ENCODE data around the gene OSM.

OSM gene

GRCh38 chr22:30284172-30284571, 17.5 kb upstream of the OSM start:
- no peak for DNase-seq

- no peak for DNase-seq
These were observed 16.7 kb upstream of the OSM start for GRCh38 chr22:30283342-30283741.

- no peak for DNase-seq
These were observed 16.0 kb upstream of the OSM start for GRCh38 chr22:30282616-30283046.

GRCh38 chr22:30280505-30280904, 13.9 kb upstream of the OSM start:
- no peak for DNase-seq

GRCh38 chr22:30279932-30280331, 13.3 kb upstream of the OSM start:
- DNase-seq: no peak

- no peak for DNase-seq
These were observed 12.6 kb upstream of the OSM start for GRCh38 chr22:30279046-30279788.

GRCh38 chr22:30277547-30278344, 11.1 kb upstream of the OSM start:
- no peak for DNase-seq

GRCh38 chr22:30276039-30276438, 9.4 kb upstream of the OSM start:
- no peak for DNase-seq

GRCh38 chr22:30275625-30276024, 9.0 kb upstream of the OSM start:
- peak; percentile 52 for DNase-seq

- DNase-seq: no peak
These were observed 7.8 kb upstream of the OSM start for GRCh38 chr22:30274437-30274812.

GRCh38 chr22:30273711-30274436, 7.2 kb upstream of the OSM start:
- DNase-seq: no peak

- DNase-seq: no peak
These were observed 6.3 kb upstream of the OSM start for GRCh38 chr22:30272781-30273601.

GRCh38 chr22:30270832-30271231, 4.2 kb upstream of the OSM start:
- no peak for DNase-seq

GRCh38 chr22:30268331-30268730, 1.7 kb upstream of the OSM start:
- no peak for DNase-seq

GRCh38 chr22:30267382-30268302, 991 bp upstream of the OSM start:
- no peak for DNase-seq

GRCh38 chr22:30265823-30266444, 717 bp downstream of the OSM start:
- peak; percentile 85 for DNase-seq

GRCh38 chr22:30265131-30265720, 1.4 kb downstream of the OSM start:
- no peak for DNase-seq

- no peak for DNase-seq
These were observed 2.8 kb downstream of the OSM start for GRCh38 chr22:30263883-30264282.

- peak; percentile 85 for DNase-seq
These were observed 3.5 kb downstream of the OSM start for GRCh38 chr22:30262917-30263741.

- no peak for DNase-seq
These were observed 4.5 kb downstream of the OSM start for GRCh38 chr22:30262112-30262511.

Measured in activated CD8-positive, alpha-beta memory T cell treated with anti-CD3 and anti-CD28 coated beads, Interleukin-2, amount 50 U/mL, for 4 hours (primary cell).